ENCODE results near the gene UAP1.

GRCh38 chr1:162535501-162535900, 26.0 kb upstream of the UAP1 start:
- TF ChIP-seq MAX (IDR thresholded peaks at IDR 0.05) (no peak), EP300 (IDR thresholded peaks at IDR 0.05; ENCODE audit: borderline replicate concordance) (no peak), REST (IDR thresholded peaks at IDR 0.05; ENCODE audit: low read depth) (no peak), CREB1 (IDR thresholded peaks at IDR 0.05; ENCODE audit: low read depth) (no peak), NFIC (IDR thresholded peaks at IDR 0.05) (no peak), EGR1 (IDR thresholded peaks at IDR 0.05) (no peak), TAF1 (IDR thresholded peaks at IDR 0.05; ENCODE audit: low read depth) (no peak)

Data from Ishikawa (cell line).